Measurements from ENCODE around the gene PIP5K1C.
"Not testable (repeated sequence)": the region's sequence is repeated elsewhere in the genome, so short reads cannot be mapped to it uniquely, and the experiment has no call there.

PIP5K1C gene

DNA sequence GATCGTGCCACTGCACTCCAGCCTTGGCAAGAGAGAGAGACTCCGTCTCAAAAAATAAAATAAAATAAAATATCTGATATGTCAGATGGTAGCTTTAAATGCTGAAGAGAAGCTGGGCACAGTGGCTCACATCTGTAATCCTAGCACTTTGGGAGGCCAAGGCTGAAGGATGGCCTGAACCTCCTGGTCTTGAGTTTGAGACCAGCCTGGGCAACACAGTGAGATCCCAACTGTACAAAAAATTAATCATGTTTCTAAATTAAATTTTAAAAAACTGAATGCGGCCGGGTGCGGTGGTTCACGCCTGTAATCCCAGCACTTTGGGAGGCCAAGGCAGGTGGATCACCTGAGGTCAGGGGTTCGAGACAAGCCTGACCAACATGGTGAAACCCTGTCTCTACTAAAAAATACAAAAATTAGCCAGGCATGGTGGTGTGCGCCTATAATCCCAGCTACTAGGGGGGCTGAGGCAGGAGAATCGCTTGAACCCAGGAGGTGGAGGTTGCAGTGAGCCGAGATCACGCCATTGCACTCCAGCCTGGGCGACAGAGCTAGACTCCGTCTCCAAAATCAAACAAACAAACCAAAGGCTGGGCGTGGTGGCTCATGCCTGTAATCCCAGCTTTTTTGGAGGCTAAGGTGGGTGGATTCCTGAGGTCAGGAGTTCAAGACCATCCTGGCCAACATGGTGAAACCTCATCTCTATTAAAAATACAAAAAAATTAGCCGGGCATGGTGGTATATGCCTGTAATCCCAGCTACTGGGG is 116.0 kb downstream of the PIP5K1C start:
- DNase-seq, result not testable (repeated sequence)

DNA sequence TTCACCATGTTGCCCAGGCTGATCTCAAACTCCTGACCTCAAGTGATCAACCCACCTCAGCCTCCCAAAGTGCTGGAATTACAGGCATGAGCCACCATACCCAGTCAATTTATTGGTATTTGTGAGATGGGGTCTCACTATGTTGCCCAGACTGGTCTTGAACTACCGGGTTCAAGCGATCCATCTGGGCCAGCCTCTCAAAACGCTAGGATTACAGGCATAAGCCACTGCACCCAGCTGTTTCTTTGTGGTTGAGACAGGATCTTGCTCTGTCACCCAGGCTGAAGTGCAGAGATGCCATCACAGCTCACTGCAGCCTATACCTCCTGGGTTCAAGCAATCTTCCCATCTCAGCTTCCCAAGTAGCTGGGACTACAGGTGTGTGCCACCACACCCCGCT is 118.5 kb downstream of the PIP5K1C start:
- DNase-seq, result not testable (repeated sequence)
